Large intestine (tissue), 3 donors: ENCODE results near the gene CIT. TPM values are rescaled to one million over a fixed set of nuclear protein-coding genes. Genes with fewer than 3 reads are reported as not detected.
A peak's percentile ranks its signal among the peaks of the same experiment; 100 is the strongest.

Experiments
- DNase-seq, 2 donors: peaks; one replicate each; pipeline versions ENCODE4 v3.0.0 to v3.0.0-alpha.2; 2013
- H3K27ac ChIP-seq: one replicate; pipeline ENCODE4 v1.5.1; 2013; ENCODE audit warnings: low read length
- H3K27me3 ChIP-seq: 2 replicates; pipeline ENCODE4 v1.6.1; 2013; ENCODE audit warnings: low read length; ENCODE audit not compliant: control insufficient read depth, insufficient read depth
- H3K36me3 ChIP-seq: 2 replicates; pipeline ENCODE4 v1.6.1; 2013; ENCODE audit warnings: low read length; ENCODE audit not compliant: control insufficient read depth, insufficient read depth
- H3K4me1 ChIP-seq: one replicate; pipeline ENCODE4 v1.6.1; 2013; ENCODE audit warnings: low read length; ENCODE audit not compliant: control insufficient read depth, insufficient read depth
- H3K4me3 ChIP-seq: one replicate; pipeline ENCODE4 v1.5.1; 2013; ENCODE audit warnings: low read length
- H3K9me3 ChIP-seq: one replicate; pipeline ENCODE4 v1.6.1; 2013; ENCODE audit warnings: mild to moderate bottlenecking, low read depth, low read length, moderate library complexity; ENCODE audit not compliant: control insufficient read depth
- WGBS: methylation state at CpG from one replicate; pipeline ENCODE4 v1.1.5; 2013; ENCODE audit warnings: low lambda C conversion rate; ENCODE audit not compliant: insufficient coverage; 5-methylcytosine and 5-hydroxymethylcytosine counted together
- polyA plus RNA-seq: library from polyadenylated mRNA; unstranded; fragments of 120-200 nt; gene quantifications from one replicate; pipeline ENCODE4 v1.2.1, GENCODE V29; 2013

Gene CIT
- polyA plus RNA-seq, 1 donor, result 9.4 TPM

DNA sequence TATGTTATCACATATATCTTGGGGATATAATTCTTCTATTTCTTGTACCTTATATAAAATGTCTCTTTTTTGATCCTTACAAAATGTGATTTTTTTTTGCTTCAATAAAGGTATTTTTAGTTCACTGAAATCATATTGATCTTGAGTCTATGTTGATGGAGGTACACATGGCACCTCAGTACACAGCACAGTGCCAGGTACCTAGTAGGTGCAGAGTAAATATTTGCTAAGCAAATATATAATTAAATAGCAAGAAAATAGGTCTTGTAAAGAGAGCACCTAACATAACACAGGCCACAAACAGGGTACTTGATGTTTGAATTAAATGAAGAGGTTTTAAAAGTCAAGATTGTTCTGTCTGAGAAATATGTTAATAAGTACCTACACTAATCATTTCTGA lies 69.7 kb downstream of the CIT start:
- Histone ChIP-seq H3K36me3 (no peaks in the 10 kb centered on the region), H3K27ac (no peak overlapping the region), H3K4me1 (no peaks in the 10 kb centered on the region), H3K9me3 (peaks cover 2% of the 10 kb centered on the region), H3K27me3 (no peaks in the 10 kb centered on the region), H3K4me3 (no peak overlapping the region)
- no peak for DNase-seq

DNA sequence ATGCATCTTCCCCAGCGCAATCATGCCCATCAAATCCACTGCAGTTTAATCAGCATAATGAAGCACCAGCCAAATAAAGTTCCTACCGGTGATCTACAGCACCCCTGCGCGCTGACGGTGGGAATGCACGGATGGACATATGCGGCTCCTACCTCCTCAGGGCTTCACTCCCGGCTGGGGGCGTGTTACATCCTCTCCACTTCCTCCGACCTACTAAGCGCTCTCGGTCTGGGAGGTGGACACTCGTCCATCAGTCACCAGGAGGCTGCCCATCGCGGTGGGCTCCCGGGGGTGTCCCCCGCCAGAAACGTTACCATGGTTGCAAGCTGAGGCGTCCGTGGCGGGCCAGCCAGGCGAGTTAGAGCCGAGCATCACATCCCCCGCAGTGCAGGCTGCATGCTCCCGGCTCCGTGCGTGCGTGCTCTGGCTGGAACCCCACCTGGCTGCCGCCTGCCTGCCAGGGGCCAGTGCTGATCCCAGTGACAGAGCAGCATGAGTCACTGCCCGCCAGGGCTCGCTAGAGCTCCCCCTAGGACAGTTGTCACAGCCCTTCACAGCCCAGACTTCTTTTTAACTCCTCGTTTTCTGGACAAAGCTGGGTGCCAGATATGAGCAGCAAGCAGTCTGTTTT lies 73.0 kb downstream of the CIT start:
- peak overlapping the region; percentile 24 for H3K4me3 ChIP-seq
- peaks cover 2% of the 10 kb centered on the region for H3K36me3 ChIP-seq
- H3K4me1 ChIP-seq, result no peaks in the 10 kb centered on the region
- peak; percentile 50 to 66 for DNase-seq
- peaks cover 2% of the 10 kb centered on the region for H3K9me3 ChIP-seq
- 0% methylated on average over 1 of the region's 32 CpGs for WGBS
- H3K27ac ChIP-seq, result no peak overlapping the region
- H3K27me3 ChIP-seq, result no peaks in the 10 kb centered on the region

DNA sequence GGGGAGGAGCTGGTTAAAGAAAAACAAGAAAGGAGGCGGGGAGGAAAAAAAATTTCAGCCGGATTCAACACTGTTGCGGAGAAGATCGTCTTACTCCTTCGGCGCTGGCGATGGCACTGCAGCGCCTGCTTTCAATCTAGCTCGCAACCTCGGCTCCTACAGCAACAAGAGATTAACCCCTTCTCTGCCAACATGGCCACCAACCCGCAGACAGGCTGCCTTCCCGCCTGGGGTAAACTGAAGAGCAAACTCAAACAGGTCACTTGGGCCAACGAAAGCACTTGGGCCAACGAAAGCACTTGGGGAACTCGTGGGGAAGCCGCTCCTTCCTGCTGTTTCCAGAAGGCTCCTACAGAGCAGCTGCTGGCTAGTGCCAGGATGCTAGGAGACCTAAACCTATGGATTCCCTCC lies 73.7 kb downstream of the CIT start:
- DNase-seq, result peak in 1 of 2 donors; percentile 16
- no peak overlapping the region for H3K27ac ChIP-seq
- peaks cover 2% of the 10 kb centered on the region for H3K9me3 ChIP-seq
- peak overlapping the region; percentile 27 for H3K4me3 ChIP-seq
- WGBS, result 0% methylated on average over 1 of the region's 16 CpGs
- no peaks in the 10 kb centered on the region for H3K27me3 ChIP-seq
- peaks cover 2% of the 10 kb centered on the region for H3K36me3 ChIP-seq
- H3K4me1 ChIP-seq, result no peaks in the 10 kb centered on the region

DNA sequence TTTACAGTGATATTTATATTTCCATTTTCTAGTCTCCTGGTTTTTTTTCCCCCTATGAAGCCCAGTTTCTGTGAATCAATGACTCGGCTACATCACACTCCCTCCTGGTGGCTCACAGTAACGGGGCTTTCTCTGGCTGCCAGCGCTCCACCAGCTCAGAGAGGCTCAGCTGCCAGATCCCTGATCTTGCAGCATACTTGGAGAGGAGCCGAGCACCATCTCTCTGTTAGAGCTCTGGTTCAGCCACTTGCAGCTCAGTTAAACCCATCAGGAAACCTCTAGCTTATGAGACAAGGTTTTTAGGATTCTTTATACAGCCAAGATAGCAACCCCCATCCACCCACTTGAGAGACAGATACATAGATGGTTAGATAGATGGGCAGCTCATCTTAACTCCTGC lies 74.6 kb downstream of the CIT start:
- no peaks in the 10 kb centered on the region for H3K4me1 ChIP-seq
- no peak overlapping the region for H3K27ac ChIP-seq
- H3K36me3 ChIP-seq, result peaks cover 2% of the 10 kb centered on the region
- peaks cover 2% of the 10 kb centered on the region for H3K9me3 ChIP-seq
- no peak for DNase-seq
- 80% methylated on average over 1 of the region's 4 CpGs for WGBS
- H3K4me3 ChIP-seq, result no peak overlapping the region
- no peaks in the 10 kb centered on the region for H3K27me3 ChIP-seq

DNA sequence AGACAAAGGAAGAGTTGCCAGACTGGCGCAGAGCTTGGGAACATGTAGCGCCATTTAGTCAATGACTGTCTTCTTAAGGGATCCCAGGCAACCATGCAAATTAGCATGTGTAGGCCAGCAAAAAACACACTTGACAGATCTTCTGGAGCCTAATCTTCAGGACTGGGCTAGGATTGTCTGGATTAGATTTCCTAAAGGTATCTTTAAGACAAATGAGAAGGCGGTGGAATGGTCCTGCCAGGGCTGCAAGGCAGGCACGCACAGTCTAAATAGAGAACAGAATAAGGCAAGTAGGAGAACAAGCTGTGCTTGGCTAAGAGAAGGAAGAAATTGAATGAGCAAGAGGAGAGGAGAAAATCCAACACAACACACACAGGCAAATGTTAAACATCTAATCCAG lies 80.0 kb downstream of the CIT start:
- DNase-seq, result no peak
- no peaks in the 10 kb centered on the region for H3K9me3 ChIP-seq
- H3K27me3 ChIP-seq, result no peaks in the 10 kb centered on the region
- no peak overlapping the region for H3K27ac ChIP-seq
- no peaks in the 10 kb centered on the region for H3K4me1 ChIP-seq
- 100% methylated on average over 2 of the region's 4 CpGs for WGBS
- H3K4me3 ChIP-seq, result no peak overlapping the region
- H3K36me3 ChIP-seq, result peaks cover 4% of the 10 kb centered on the region

DNA sequence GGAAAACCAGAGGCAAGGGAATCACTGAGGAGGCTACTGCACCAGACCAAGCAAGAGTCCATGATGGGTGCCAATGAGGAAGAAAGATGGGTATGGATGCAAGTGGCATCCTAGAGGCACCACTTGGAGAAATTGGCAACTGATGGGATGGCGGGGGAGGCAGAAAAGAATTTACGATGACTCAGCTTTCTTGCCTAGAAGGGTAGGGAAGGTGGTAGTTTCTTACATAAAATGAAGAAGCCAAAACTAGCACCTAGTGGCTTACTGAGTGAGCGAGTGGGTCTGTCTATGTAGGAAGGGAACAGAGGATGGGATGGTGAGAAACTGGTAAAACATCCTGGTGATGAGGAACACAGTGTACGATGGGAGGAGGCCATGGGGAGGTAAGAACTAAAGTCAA lies 80.8 kb downstream of the CIT start:
- Histone ChIP-seq H3K4me3 (no peak overlapping the region), H3K36me3 (peaks cover 4% of the 10 kb centered on the region), H3K27me3 (no peaks in the 10 kb centered on the region), H3K27ac (no peak overlapping the region), H3K4me1 (no peaks in the 10 kb centered on the region), H3K9me3 (no peaks in the 10 kb centered on the region)
- DNase-seq, result no peak
- 96% methylated on average over 3 of the region's 4 CpGs for WGBS

DNA sequence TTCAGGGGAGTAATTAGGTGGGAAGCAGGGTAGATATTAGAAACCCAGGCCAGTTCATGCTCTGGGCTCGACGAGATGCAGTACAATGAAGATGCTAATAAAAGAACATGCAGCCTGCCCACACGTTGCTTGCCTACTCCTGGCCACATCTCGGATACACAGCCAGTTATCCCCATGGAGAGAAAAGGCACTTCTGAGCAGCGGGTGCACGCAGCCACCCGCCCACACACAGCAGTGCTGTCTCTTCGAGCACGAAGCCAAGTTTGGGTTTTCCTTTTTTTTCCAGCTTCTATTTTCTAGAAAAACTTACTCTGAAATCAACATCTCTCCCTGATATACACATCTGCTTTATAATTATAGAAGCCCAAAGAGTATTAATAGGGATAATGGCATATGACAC lies 85.7 kb downstream of the CIT start:
- H3K4me3 ChIP-seq, result no peak overlapping the region
- no peaks in the 10 kb centered on the region for H3K4me1 ChIP-seq
- no peak for DNase-seq
- H3K27me3 ChIP-seq, result no peaks in the 10 kb centered on the region
- no CpG with 5 or more reads among the region's 9 CpGs for WGBS
- peaks cover 2% of the 10 kb centered on the region for H3K36me3 ChIP-seq
- H3K27ac ChIP-seq, result no peak overlapping the region
- H3K9me3 ChIP-seq, result no peaks in the 10 kb centered on the region

DNA sequence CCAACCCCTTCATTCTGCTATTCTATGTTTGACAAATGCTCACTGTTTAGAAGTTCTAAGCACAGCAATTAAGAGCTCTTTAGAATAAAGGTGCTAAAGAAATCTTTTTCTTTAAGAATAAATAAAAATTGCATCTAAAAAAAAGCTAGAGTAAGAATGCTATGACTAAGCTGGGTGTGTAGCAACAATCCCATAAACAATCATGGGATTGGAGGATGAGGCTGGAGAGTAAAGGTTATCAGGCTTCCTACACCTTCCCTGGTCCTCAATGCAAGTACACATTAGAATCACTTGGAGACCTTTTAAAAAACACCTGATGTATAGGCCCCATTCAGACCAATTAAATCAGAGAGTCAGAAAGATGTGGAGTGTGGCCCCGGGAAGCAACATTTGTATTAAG lies 88.3 kb downstream of the CIT start:
- no peak overlapping the region for H3K4me3 ChIP-seq
- H3K9me3 ChIP-seq, result no peaks in the 10 kb centered on the region
- peaks cover 5% of the 10 kb centered on the region for H3K36me3 ChIP-seq
- peak in 1 of 2 donors; percentile 15 for DNase-seq
- no peaks in the 10 kb centered on the region for H3K4me1 ChIP-seq
- no peak overlapping the region for H3K27ac ChIP-seq
- no peaks in the 10 kb centered on the region for H3K27me3 ChIP-seq
- no CpG with 5 or more reads among the region's 1 CpG for WGBS

DNA sequence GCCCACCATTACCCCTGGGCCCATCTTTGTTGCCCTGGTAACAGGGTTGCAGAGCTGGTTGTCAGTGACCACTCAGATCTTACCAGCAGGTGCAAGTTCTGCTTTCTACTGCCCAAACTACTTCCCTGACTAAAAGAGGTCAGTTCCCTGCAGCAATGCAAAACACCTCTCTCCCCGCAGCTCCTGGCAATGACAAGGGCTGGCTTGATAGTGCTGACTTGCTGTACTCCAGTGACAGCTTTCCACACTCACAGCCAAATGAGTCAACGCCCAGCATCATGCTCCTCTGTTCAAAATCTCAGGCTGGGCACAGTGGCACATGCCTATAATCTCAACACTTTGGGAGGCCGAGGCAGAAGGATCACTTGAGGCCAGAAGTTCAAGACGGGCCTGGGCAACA lies 90.6 kb downstream of the CIT start:
- Histone ChIP-seq H3K36me3 (peaks cover 5% of the 10 kb centered on the region), H3K27ac (no peak overlapping the region), H3K9me3 (no peaks in the 10 kb centered on the region), H3K4me3 (no peak overlapping the region), H3K27me3 (no peaks in the 10 kb centered on the region), H3K4me1 (no peaks in the 10 kb centered on the region)
- no peak for DNase-seq
- no CpG with 5 or more reads among the region's 4 CpGs for WGBS

DNA sequence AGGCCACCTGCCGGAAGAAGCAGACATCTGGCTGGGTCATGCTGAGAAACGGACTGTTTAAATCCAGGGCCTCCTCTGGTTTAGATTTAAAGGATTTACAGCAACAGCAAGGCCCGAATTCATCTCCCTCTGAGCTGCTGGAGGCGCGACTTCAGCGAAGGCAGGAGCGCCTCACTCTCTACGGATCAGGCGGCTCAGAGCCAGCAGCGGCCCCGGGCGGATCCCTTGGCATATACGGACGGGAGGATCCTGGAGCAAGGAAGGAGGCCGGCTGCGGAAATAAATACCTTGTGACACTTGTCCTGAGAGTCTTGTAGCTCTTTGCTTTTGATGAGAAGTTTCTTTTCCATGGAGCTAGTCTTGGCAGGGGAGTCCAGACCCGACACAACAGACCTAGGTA lies 92.4 kb downstream of the CIT start:
- peaks cover 5% of the 10 kb centered on the region for H3K36me3 ChIP-seq
- no peak overlapping the region for H3K4me3 ChIP-seq
- 100% methylated on average over 1 of the region's 17 CpGs for WGBS
- H3K27me3 ChIP-seq, result no peaks in the 10 kb centered on the region
- no peaks in the 10 kb centered on the region for H3K4me1 ChIP-seq
- H3K27ac ChIP-seq, result no peak overlapping the region
- no peak for DNase-seq
- no peaks in the 10 kb centered on the region for H3K9me3 ChIP-seq

DNA sequence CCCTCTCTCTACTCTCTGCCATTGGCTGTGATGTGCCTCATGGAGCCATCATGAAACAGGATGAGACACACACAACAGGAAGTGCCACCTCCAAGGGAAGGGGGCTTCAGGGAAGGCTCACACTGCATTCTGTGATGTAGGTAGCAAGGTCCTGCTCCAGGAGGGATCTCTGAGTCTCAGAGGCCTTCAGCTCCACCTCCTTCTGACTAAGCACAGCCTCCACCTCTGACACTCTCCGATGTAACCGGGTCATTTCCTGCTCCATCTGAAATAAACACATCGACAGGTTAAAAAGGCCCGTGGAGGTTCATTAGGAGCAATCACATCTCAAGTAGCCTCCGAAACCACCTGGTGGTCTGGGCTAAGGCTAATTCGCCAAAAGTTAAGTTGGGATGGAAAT lies 93.3 kb downstream of the CIT start:
- Histone ChIP-seq H3K4me3 (no peak overlapping the region), H3K4me1 (no peaks in the 10 kb centered on the region), H3K27ac (no peak overlapping the region), H3K36me3 (peaks cover 5% of the 10 kb centered on the region), H3K27me3 (no peaks in the 10 kb centered on the region), H3K9me3 (no peaks in the 10 kb centered on the region)
- DNase-seq, result no peak
- no CpG with 5 or more reads among the region's 6 CpGs for WGBS
